Peyer's patch (tissue), 4 donors: ENCODE results near the gene GPR183. TPM values are rescaled to one million over a fixed set of nuclear protein-coding genes. Genes with fewer than 3 reads are reported as not detected.
A peak's percentile ranks its signal among the peaks of the same experiment; 100 is the strongest.

Source experiments
- DNase-seq, 3 donors: peaks; one replicate each; pipeline ENCODE4 v3.0.0-alpha.2; 2017 to 2019
- H3K27ac ChIP-seq, 4 donors: fragments of 200-600 bp; sonication (generic); one replicate each; pipeline ENCODE4 v1.5.1; 2016 to 2019
- H3K27me3 ChIP-seq, 2 donors: fragments of 200-600 bp; sonication (generic); one replicate each; pipeline ENCODE4 v1.5.1; 2019
- H3K36me3 ChIP-seq, 3 donors: fragments of 200-600 bp; sonication (generic); one replicate each; pipeline ENCODE4 v1.5.1; 2016 to 2019
- H3K4me1 ChIP-seq, 4 donors: fragments of 200-600 bp; sonication (generic); one replicate each; pipeline ENCODE4 v1.5.1; 2016 to 2019
- H3K4me3 ChIP-seq, 4 donors: fragments of 200-600 bp; sonication (generic); 1 replicate in 3 of 4; 2 replicates in 1 of 4; pipeline ENCODE4 v1.5.1; 2016 to 2019; ENCODE audit warnings: mild to moderate bottlenecking in 1 of 4
- H3K9me3 ChIP-seq, 4 donors: fragments of 200-600 bp; sonication (generic); one replicate each; pipeline ENCODE4 v1.5.1; 2016 to 2019; ENCODE audit warnings: mild to moderate bottlenecking in 1 of 4
- POLR2A ChIP-seq, 2 donors: fragments of 450-650 bp; IDR thresholded peaks; one replicate each; pipeline ENCODE4 v1.5.1; 2017; ENCODE audit warnings: antibody characterized with exemption in 2 of 2, mild to moderate bottlenecking in 2 of 2, moderate library complexity in 2 of 2
- total RNA-seq, 4 donors: library from RNA; depleted of rRNA; stranded (reverse); fragments of >200 nt; gene quantifications; one replicate each; pipeline ENCODE4 v1.1.0, GENCODE V29; 2016
- TF ChIP-seq, protein P1 (sequence below), 6 experiments: fragments of 450-650 bp in 4 of 6; fragments of 200-600 bp in 2 of 6; sonication (generic) in 1 of 6; IDR thresholded peaks; one replicate each; pipeline ENCODE4 v1.5.1; 2017 to 2019; ENCODE audit warnings: antibody characterized with exemption in 6 of 6, mild to moderate bottlenecking in 3 of 6, moderate library complexity in 1 of 6

The GPR183 gene
- total RNA-seq, 4 donors from 2014 or later = 1.1 to 24.8 (median 3.9) TPM

DNA sequence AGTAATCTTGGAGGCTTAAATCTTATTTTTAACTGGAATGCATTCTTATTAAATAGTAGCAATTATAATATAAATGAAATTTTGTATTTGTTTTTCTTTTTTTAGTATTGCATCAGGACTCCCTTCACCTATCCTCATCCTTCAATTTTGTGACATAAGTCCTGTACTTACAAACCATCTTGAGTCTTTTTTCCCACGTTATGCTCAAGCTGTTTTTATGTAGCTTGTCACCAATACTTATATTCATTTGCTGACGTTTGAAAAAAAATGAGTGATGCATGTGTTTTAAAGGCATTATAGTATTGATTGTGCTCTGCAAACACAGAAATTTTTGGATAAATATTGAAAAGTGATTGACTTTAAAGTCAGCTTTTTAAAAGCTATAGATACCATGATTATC, 49.9 kb downstream of the GPR183 start:
- Histone ChIP-seq H3K27me3 (no peaks in the 10 kb centered on the region), H3K4me3 (peak overlapping the region in 3 of 4 donors; percentile 17 to 36 (median 30)), H3K4me1 (peaks cover 0 to 5% (median 2%) of the 10 kb centered on the region in 4 donors), H3K36me3 (peaks cover 0 to 12% (median 0%) of the 10 kb centered on the region in 3 donors), H3K9me3 (no peaks in the 10 kb centered on the region), H3K27ac (peak overlapping the region in 2 of 4 donors; percentile 77 to 78)
- no peak for TF ChIP-seq POLR2A (IDR thresholded peaks at IDR 0.05)
- TF ChIP-seq, protein P1, sequence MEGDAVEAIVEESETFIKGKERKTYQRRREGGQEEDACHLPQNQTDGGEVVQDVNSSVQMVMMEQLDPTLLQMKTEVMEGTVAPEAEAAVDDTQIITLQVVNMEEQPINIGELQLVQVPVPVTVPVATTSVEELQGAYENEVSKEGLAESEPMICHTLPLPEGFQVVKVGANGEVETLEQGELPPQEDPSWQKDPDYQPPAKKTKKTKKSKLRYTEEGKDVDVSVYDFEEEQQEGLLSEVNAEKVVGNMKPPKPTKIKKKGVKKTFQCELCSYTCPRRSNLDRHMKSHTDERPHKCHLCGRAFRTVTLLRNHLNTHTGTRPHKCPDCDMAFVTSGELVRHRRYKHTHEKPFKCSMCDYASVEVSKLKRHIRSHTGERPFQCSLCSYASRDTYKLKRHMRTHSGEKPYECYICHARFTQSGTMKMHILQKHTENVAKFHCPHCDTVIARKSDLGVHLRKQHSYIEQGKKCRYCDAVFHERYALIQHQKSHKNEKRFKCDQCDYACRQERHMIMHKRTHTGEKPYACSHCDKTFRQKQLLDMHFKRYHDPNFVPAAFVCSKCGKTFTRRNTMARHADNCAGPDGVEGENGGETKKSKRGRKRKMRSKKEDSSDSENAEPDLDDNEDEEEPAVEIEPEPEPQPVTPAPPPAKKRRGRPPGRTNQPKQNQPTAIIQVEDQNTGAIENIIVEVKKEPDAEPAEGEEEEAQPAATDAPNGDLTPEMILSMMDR (IDR thresholded peaks at IDR 0.05) = no peak
- no peak for DNase-seq

DNA sequence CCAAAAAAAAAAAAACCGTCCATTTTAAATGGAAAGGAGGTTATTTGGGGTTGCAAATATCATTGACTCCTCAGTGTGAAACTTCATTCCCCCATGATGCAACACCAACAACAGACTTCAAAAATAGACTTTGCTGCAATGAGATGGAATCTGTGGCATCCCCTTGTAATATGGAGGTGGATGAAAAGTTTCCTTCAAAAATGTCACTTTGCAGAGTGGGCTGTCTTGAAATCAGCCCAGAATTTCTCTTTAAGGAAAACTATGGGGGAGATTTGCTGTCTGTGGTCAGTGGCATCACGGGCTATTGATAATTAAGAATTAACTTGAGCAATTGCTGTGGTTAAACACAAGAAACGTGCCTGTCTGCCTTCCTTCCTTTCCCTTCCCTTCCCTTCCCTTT, 50.5 kb downstream of the GPR183 start:
- TF ChIP-seq, protein P1 (IDR thresholded peaks at IDR 0.05) = no peak
- no peak for TF ChIP-seq POLR2A (IDR thresholded peaks at IDR 0.05)
- no peaks in the 10 kb centered on the region for H3K9me3 ChIP-seq
- peak overlapping the region in 1 of 4 donors; percentile 36 for H3K4me3 ChIP-seq
- H3K4me1 ChIP-seq = peaks cover 0 to 5% (median 2%) of the 10 kb centered on the region in 4 donors
- peak overlapping the region in 2 of 4 donors; percentile 77 to 78 for H3K27ac ChIP-seq
- no peak for DNase-seq
- no peaks in the 10 kb centered on the region for H3K27me3 ChIP-seq
- H3K36me3 ChIP-seq = peaks cover 0 to 12% (median 0%) of the 10 kb centered on the region in 3 donors

DNA sequence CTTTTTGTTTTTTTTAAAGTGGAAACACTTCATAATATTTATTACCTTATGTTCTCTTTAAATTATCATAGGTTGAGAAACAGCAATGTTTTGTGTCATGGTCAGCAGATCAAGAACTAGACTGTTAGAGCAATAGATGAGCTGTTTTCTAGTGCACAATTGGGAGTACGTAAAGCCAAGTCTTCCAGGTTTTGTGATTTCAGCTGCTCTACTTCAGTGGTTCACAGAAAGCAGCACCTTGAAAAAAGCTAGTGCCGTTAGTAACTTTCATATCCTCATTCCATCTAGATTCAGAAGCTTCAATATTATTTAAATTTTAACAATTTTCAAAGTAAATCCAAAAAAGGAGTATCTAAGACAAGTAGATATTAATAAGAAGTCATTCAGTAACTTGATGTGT, 50.9 kb downstream of the GPR183 start:
- TF ChIP-seq, protein P1 (IDR thresholded peaks at IDR 0.05) = no peak
- TF ChIP-seq POLR2A (IDR thresholded peaks at IDR 0.05) = no peak

DNA sequence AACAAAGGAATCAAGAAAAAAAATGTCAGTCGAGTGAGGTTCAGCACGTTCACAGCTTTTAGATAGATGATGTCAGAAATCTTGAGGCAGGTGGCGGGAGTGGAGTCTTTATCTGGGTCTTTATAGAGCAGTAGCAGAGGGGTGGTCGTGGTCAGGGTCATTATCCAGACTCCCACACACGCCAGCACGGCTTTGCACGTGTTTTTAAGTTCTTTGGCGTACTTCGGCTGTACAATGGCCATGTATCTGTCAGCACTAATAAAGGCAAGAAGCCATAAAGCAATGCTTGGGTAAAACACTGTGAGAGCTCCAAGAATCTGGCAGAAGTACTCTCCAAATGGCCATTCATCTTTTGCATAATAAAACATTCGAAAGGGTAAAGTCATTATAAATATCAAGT, 51.9 kb downstream of the GPR183 start:
- Histone ChIP-seq H3K36me3 (peaks cover 0 to 12% (median 0%) of the 10 kb centered on the region in 3 donors), H3K27ac (peak overlapping the region in 1 of 4 donors; percentile 78), H3K4me3 (no peak overlapping the region), H3K4me1 (peaks cover 0 to 5% (median 2%) of the 10 kb centered on the region in 4 donors), H3K9me3 (no peaks in the 10 kb centered on the region), H3K27me3 (no peaks in the 10 kb centered on the region)
- no peak for TF ChIP-seq POLR2A (IDR thresholded peaks at IDR 0.05)
- TF ChIP-seq, protein P1 (IDR thresholded peaks at IDR 0.05) = no peak
- DNase-seq = no peak

More for the DNA sequence above, 50.9 kb downstream of the GPR183 start:
- H3K4me3 ChIP-seq = no peak overlapping the region
- DNase-seq = no peak
- H3K36me3 ChIP-seq = peaks cover 0 to 12% (median 0%) of the 10 kb centered on the region in 3 donors
- H3K9me3 ChIP-seq = no peaks in the 10 kb centered on the region
- H3K27me3 ChIP-seq = no peaks in the 10 kb centered on the region
- peak overlapping the region in 2 of 4 donors; percentile 77 to 78 for H3K27ac ChIP-seq
- H3K4me1 ChIP-seq = peaks cover 0 to 5% (median 2%) of the 10 kb centered on the region in 4 donors

DNA sequence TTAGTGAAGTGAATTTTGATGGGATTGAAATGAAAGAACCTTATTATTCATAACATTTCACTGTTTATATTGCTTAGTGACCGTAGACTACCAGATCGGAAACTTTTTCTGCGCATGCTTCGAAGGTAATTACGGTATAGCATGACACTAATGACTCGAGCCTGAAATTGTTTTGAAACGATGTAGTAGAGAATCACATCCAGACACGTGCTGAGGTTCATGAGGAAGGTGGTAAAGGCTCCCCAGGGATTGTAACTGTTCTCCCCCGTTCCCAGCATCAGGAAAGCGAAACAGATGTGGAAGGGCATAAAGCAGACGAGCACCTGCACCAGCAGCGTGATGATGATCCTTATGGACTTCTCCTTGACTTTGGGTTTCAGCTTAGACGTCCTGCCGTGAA, 52.4 kb downstream of the GPR183 start:
- no peak for DNase-seq

More for the DNA sequence above, 52.4 kb downstream of the GPR183 start:
- H3K9me3 ChIP-seq = no peaks in the 10 kb centered on the region
- no peaks in the 10 kb centered on the region for H3K27me3 ChIP-seq
- peaks cover 0 to 4% (median under 1%) of the 10 kb centered on the region in 4 donors for H3K4me1 ChIP-seq
- peaks cover 0 to 12% (median 0%) of the 10 kb centered on the region in 3 donors for H3K36me3 ChIP-seq
- H3K4me3 ChIP-seq = no peak overlapping the region
- no peak overlapping the region for H3K27ac ChIP-seq
- no peak for TF ChIP-seq POLR2A (IDR thresholded peaks at IDR 0.05)
- TF ChIP-seq, protein P1 (IDR thresholded peaks at IDR 0.05) = no peak
